Panc1 (cell line): ENCODE data around the gene STYK1. TPM values are rescaled to one million over a fixed set of nuclear protein-coding genes. Genes with fewer than 3 reads are reported as not detected.

Experiments
- ATAC-seq: fragments of 200-7000 bp; cut with Tn5 transposase; 2 replicates; pipeline ENCODE4 v1.9.1; 2020; ENCODE audit warnings: mild to moderate bottlenecking, moderate library complexity
- BruUV-seq: library from RNA; stranded (reverse); fragments of 400-500 nt; replicated peaks from 2 replicates; lab custom pipeline; 2021; lab: Mats Ljungman, UMichigan
- CTCF ChIA-PET: fragments of 300-600 bp; sonication (Branson Sonifier 250); formaldehyde crosslinking; loops from one replicate; lab custom pipeline; 2022; ENCODE audit warnings: antibody characterized with exemption; lab: Charles Lee
- POLR2A ChIA-PET: fragments of 300-600 bp; sonication (Branson Sonifier 250); formaldehyde crosslinking; loops from one replicate; lab custom pipeline; 2022; ENCODE audit warnings: antibody characterized with exemption; lab: Charles Lee
- DNase-seq: peaks from one replicate; pipeline ENCODE4 v3.0.0-alpha.2; 2010; ENCODE audit warnings: low read depth, low spot score
- H3K27ac ChIP-seq: 2 replicates; pipeline ENCODE4 v1.5.1; 2011; ENCODE audit warnings: mild to moderate bottlenecking, low read length, inconsistent platforms
- H3K27me3 ChIP-seq: fragments of 200-500 bp; sonication (Bioruptor generic); 2 replicates; pipeline ENCODE4 v1.6.0; 2014; ENCODE audit warnings: low read length, inconsistent platforms; ENCODE audit not compliant: control insufficient read depth, insufficient read depth
- H3K36me3 ChIP-seq: fragments of 200-500 bp; sonication (Bioruptor generic); 2 replicates; pipeline ENCODE4 v1.5.1; 2014; ENCODE audit warnings: inconsistent platforms, mild to moderate bottlenecking, low read length, moderate library complexity; ENCODE audit not compliant: control insufficient read depth, insufficient read depth
- H3K4me1 ChIP-seq: 2 replicates; pipeline ENCODE4 v1.5.1; 2011; ENCODE audit warnings: inconsistent platforms, mild to moderate bottlenecking, low read length, moderate library complexity; ENCODE audit not compliant: control insufficient read depth, insufficient read depth
- H3K4me3 ChIP-seq, 2 experiments: 2 replicates each; pipeline ENCODE4 v1.5.1; 2011 to 2012; ENCODE audit warnings: low read depth in 2 of 2, low read length in 2 of 2, mild to moderate bottlenecking in 2 of 2, inconsistent platforms in 1 of 2, moderate library complexity in 1 of 2
- H3K9me3 ChIP-seq: fragments of 200-500 bp; sonication (Bioruptor generic); 2 replicates; pipeline ENCODE4 v1.5.1; 2014; ENCODE audit warnings: low read depth, mild to moderate bottlenecking, inconsistent platforms, low read length, moderate library complexity; ENCODE audit not compliant: control insufficient read depth, insufficient read depth
- CTCF ChIP-seq: fragments of 450-650 bp; IDR thresholded peaks from 2 replicates; pipeline ENCODE4 v1.5.1; 2017; ENCODE audit warnings: mild to moderate bottlenecking
- POLR2AphosphoS5 ChIP-seq: IDR thresholded peaks from 2 replicates; pipeline ENCODE4 v1.6.1; 2012; ENCODE audit warnings: mild to moderate bottlenecking, low read depth, low read length, moderate library complexity
- REST ChIP-seq, 2 experiments: IDR thresholded peaks; 2 replicates each; pipeline ENCODE4 v1.6.1; 2011 to 2012; ENCODE audit warnings: low read depth in 2 of 2, control low read depth in 1 of 2, low read length in 1 of 2, mild to moderate bottlenecking in 1 of 2, moderate library complexity in 1 of 2; ENCODE audit not compliant: insufficient read depth in 1 of 2
- SIN3A ChIP-seq: IDR thresholded peaks from 2 replicates; pipeline ENCODE4 v1.6.1; 2012; ENCODE audit warnings: low read depth, mild to moderate bottlenecking, low read length, moderate library complexity, borderline replicate concordance; ENCODE audit not compliant: insufficient read depth
- TCF7L2 ChIP-seq: IDR thresholded peaks from 2 replicates; pipeline ENCODE4 v1.6.1; 2011; ENCODE audit warnings: mild to moderate bottlenecking, low read depth, low read length, inconsistent platforms
- in situ Hi-C: cut with HindIII; loops from 2 replicates; pipeline ENCODE4 v1.10.0; 2016; ENCODE audit warnings: low sequenced_read_pairs, low pct_unique_long_range_greater_than_20kb
- intact Hi-C: fragments of 100-400 bp; cut with micrococcal nuclease; formaldehyde crosslinking; loops from one replicate; pipeline ENCODE4 v1.10.0; 2022; ENCODE audit not compliant: unreplicated experiment
- total RNA-seq: library from RNA; stranded (reverse); gene quantifications from one replicate; pipeline ENCODE4 v1.2.1, GENCODE V29; 2021; ENCODE audit not compliant: unreplicated experiment

Gene STYK1
- total RNA-seq, 1 experiment from 2014 or later: 0.85 TPM

GRCh38 chr12:10613349-10614055 lies 60.4 kb downstream of the STYK1 start, which contains the start of gene MAGOHB:
MAGOHB (minus strand) TSS chr12:10613609; CDS start chr12:10613532, 77 bp downstream.
- H3K4me3 ChIP-seq: peak within 1 kb of the TSS; percentile 89 to 91
- H3K9me3 ChIP-seq: no peaks in the 10 kb centered on the region
- BruUV-seq: TSS peak; percentile 97
- peaks cover 19% of the 10 kb centered on the region for H3K36me3 ChIP-seq
- in situ Hi-C loops (no loop called here), intact Hi-C loops (loop anchor here (10.0 kb wide), 1 partner anchor 141 kb away; no protein-coding TSS in a partner anchor)
- H3K27me3 ChIP-seq: no peaks in the 10 kb centered on the region
- H3K4me1 ChIP-seq: no peaks in the 10 kb centered on the region; the same call in 1 of the 2 replicates
- ChIA-PET CTCF (interaction anchor here (0.6 kb wide), 1 partner anchor 87 kb away, joined by 3 read pairs; no protein-coding TSS in a partner anchor), POLR2A (no interaction called here)
- peak; percentile 98 for ATAC-seq
- peak; percentile 74 for DNase-seq
- peak within 1 kb of the TSS; percentile 92 for H3K27ac ChIP-seq
- TF ChIP-seq POLR2AphosphoS5 (peak; percentile 75), REST (IDR thresholded peaks at IDR 0.05; ENCODE audit: insufficient read depth in 1 of 2, low read depth in 2 of 2, low read length in 1 of 2) (no peak), TCF7L2 (no peak)

- intact Hi-C loops: loop anchor here (10.0 kb wide), 1 partner anchor 142 kb away; no protein-coding TSS in a partner anchor
- Histone ChIP-seq H3K4me1 (no peaks in the 10 kb centered on the region; the same call in 1 of the 2 replicates), H3K4me3 (peak overlapping the region; percentile 89 to 91), H3K9me3 (no peaks in the 10 kb centered on the region), H3K36me3 (peaks cover 21% of the 10 kb centered on the region), H3K27ac (peak overlapping the region; percentile 92), H3K27me3 (no peaks in the 10 kb centered on the region)
- TSS peak; percentile 90 for BruUV-seq
- 0 out of 2 replicates have a peak, but pooled peaks have one; percentile 4 for ATAC-seq
- ChIA-PET CTCF (interaction anchor here (0.6 kb wide), 1 partner anchor 87 kb away, joined by 3 read pairs; no protein-coding TSS in a partner anchor), POLR2A (no interaction called here)
- no peak for TF ChIP-seq CTCF
- no peak for TF ChIP-seq SIN3A
- no peak for TF ChIP-seq POLR2AphosphoS5
- no peak for TF ChIP-seq REST (IDR thresholded peaks at IDR 0.05; ENCODE audit: insufficient read depth in 1 of 2, low read depth in 2 of 2, low read length in 1 of 2)
- no peak for TF ChIP-seq TCF7L2
- no peak for DNase-seq
- in situ Hi-C loops: no loop called here
These were observed 60.9 kb downstream of the STYK1 start for GRCh38 chr12:10612984-10613348.
